Astrocyte of the spinal cord (primary cell): ENCODE results near the gene TANK.

Experiments used
- DNase-seq: peaks from one replicate; pipeline ENCODE4 v3.0.0; 2011; ENCODE audit warnings: low read depth, low spot score
- H3K4me3 ChIP-seq: 2 replicates; pipeline ENCODE4 v1.5.1; 2011; ENCODE audit warnings: low read depth, mild to moderate bottlenecking, low read length, moderate library complexity
- CTCF ChIP-seq: IDR thresholded peaks from 2 replicates; pipeline ENCODE4 v1.5.1; 2012; ENCODE audit warnings: low read depth, mild to moderate bottlenecking, low read length, inconsistent platforms
- in situ Hi-C: cut with HindIII; loops from 2 replicates; pipeline ENCODE4 v1.10.0; 2017; ENCODE audit warnings: low sequenced_read_pairs

The TANK gene

GRCh38 chr2:161199912-161200701 lies 39.9 kb downstream of the TANK start:
- in situ Hi-C loops = no loop called here
- DNase-seq = no peak
- no peak for TF ChIP-seq CTCF
- H3K4me3 ChIP-seq = no peak overlapping the region

DNA sequence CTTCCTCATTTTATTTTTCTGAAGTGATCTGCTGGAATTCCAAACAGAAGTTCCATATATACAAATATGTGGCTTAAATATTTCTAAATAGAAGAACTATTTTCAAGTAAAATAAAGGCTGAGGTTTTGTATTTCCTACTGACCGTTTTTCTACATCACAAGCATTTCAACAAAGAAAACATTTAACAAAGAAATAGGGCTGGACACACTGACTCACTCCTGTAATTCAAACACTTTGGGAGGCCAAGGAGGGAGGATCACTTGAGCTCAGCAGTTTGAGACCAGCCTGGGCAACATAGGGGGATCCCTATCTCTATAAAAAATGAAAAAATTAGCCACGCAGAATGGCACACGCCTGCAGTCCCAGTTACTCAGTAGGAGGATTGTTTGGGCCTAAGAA lies 44.6 kb downstream of the TANK start:
- DNase-seq = peak; percentile 7
- H3K4me3 ChIP-seq = no peak overlapping the region
- TF ChIP-seq CTCF = no peak
- in situ Hi-C loops = no loop called here

- DNase-seq = no peak
- no peak overlapping the region for H3K4me3 ChIP-seq
- in situ Hi-C loops = no loop called here
- no peak for TF ChIP-seq CTCF
These were observed 46.3 kb downstream of the TANK start for GRCh38 chr2:161206471-161207032.

GRCh38 chr2:161207941-161208340 lies 47.7 kb downstream of the TANK start:
- in situ Hi-C loops = no loop called here
- no peak overlapping the region for H3K4me3 ChIP-seq
- peak; percentile 14 for DNase-seq
- TF ChIP-seq CTCF = no peak

- peak; percentile 78 for DNase-seq
- in situ Hi-C loops = no loop called here
- TF ChIP-seq CTCF = no peak
- H3K4me3 ChIP-seq = no peak overlapping the region
These were observed 48.4 kb downstream of the TANK start for GRCh38 chr2:161208527-161209139.

DNA sequence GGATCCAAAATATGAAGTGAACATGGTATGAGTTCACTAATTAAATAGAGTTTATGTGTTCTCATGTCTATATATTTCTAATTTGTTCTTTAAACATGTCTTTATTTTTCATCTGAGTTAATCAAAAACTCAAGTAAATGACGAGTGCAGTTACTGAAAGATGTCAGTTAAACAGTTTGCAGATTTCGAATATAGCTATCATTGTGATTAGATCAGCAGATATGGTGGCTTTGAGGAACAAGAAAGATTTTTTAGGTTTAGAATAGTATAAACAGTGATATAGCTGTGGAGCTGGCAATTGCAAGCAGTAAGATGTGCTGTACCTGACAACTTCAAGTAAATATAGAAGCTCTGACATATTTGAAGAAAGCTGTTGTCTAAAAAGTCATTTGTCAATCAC lies 49.7 kb downstream of the TANK start:
- no peak for TF ChIP-seq CTCF
- no peak overlapping the region for H3K4me3 ChIP-seq
- in situ Hi-C loops = no loop called here
- DNase-seq = no peak
